A549 (cell line): Measurements from ENCODE around the gene EIF4G3.

Source experiments
- JUNB ChIP-seq: fragments of >200 bp; sonication (Bioruptor Twin); formaldehyde crosslinking; IDR thresholded peaks from 2 replicates; pipeline ENCODE4 v1.6.1; 2016
- MYC ChIP-seq: IDR thresholded peaks from 2 replicates; pipeline ENCODE4 v1.6.1; 2012; ENCODE audit warnings: mild to moderate bottlenecking, inconsistent platforms, low read length, improper control_type of control experiment, borderline replicate concordance
- POLR2A ChIP-seq: IDR thresholded peaks from 2 replicates; pipeline ENCODE4 v1.6.1; 2012; ENCODE audit warnings: mild to moderate bottlenecking, low read length
- RAD21 ChIP-seq, 2 experiments: fragments of >200 bp in 1 of 2; sonication (Bioruptor Twin) in 1 of 2; formaldehyde crosslinking in 1 of 2; IDR thresholded peaks in 1 of 2; conservative IDR thresholded peaks in 1 of 2; 2 replicates in 1 of 2; 3 replicates in 1 of 2; pipeline ENCODE4 v1.6.1; 2012 to 2018; ENCODE audit warnings: inconsistent platforms in 1 of 2

- TF ChIP-seq JUNB (no peak), RAD21 (conservative IDR thresholded peaks at IDR 0.05 in 1 of 2, IDR thresholded peaks at IDR 0.05 in 1 of 2) (no peak), POLR2A (no peak), MYC (no peak)
These were observed 148.9 kb downstream of the EIF4G3 start for GRCh38 chr1:21027805-21028204.
